Skeletal muscle tissue (tissue), 4 donors: ENCODE measurements around the gene MYL6B. TPM values are rescaled to one million over a fixed set of nuclear protein-coding genes. Genes with fewer than 3 reads are reported as not detected.
"Not testable (repeated sequence)": the region's sequence is repeated elsewhere in the genome, so short reads cannot be mapped to it uniquely, and the experiment has no call there.

ENCODE experiments used
- H3K27ac ChIP-seq: one replicate; pipeline ENCODE4 v1.7.0; 2013; ENCODE audit warnings: mild to moderate bottlenecking, low read depth, low read length, inconsistent platforms
- H3K27me3 ChIP-seq, 3 donors: one replicate each; pipeline ENCODE4 v1.7.0; 2013; ENCODE audit warnings: low read length in 3 of 3; ENCODE audit not compliant: control insufficient read depth in 3 of 3, insufficient read depth in 3 of 3
- H3K36me3 ChIP-seq, 3 donors: one replicate each; pipeline ENCODE4 v1.7.0; 2013; ENCODE audit warnings: low read length in 3 of 3; ENCODE audit not compliant: control insufficient read depth in 3 of 3, insufficient read depth in 3 of 3
- H3K4me1 ChIP-seq, 3 donors: one replicate each; pipeline ENCODE4 v1.7.0; 2013; ENCODE audit warnings: low read length in 3 of 3, mild to moderate bottlenecking in 3 of 3; ENCODE audit not compliant: control insufficient read depth in 3 of 3, insufficient read depth in 3 of 3
- H3K4me3 ChIP-seq, 3 donors: one replicate each; pipeline ENCODE4 v1.7.0; 2013; ENCODE audit warnings: low read length in 3 of 3
- H3K9ac ChIP-seq, 3 donors: one replicate each; pipeline ENCODE4 v1.7.0; 2013; ENCODE audit warnings: low read length in 3 of 3, mild to moderate bottlenecking in 3 of 3, moderate library complexity in 2 of 3, low read depth in 1 of 3
- H3K9me3 ChIP-seq, 3 donors: one replicate each; pipeline ENCODE4 v1.7.0; 2013; ENCODE audit warnings: low read length in 3 of 3; ENCODE audit not compliant: control insufficient read depth in 3 of 3
- total RNA-seq: library from RNA; depleted of rRNA; stranded (reverse); fragments of >200 nt; gene quantifications from one replicate; pipeline ENCODE4 v1.2.3, GENCODE V29; 2014
- donor health status: Osteomylitis.

The MYL6B gene
- total RNA-seq, 1 donor from 2014 or later = 451 TPM

DNA sequence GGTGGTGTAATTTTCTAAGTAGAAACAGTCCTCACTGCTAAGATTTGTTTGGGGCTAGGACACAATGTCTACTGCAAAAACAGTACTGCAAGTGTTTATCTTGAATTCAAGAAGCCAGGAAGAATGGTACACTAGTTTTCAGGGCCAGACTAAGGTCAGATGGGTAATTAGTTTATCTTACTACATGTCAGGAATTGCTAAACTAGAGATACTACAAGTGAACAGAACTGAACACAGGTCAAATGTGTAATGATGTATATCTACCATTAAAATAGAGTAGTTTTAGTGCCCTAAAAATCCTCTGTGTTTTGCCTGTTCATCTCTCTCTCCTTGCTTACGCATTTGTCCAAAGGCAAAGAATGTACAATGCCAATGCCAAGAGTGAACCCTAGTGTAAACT lies 38.3 kb upstream of the MYL6B start:
- H3K4me1 ChIP-seq = peaks cover 10 to 18% (median 16%) of the 10 kb centered on the region in 3 donors
- H3K9me3 ChIP-seq = no peaks in the 10 kb centered on the region
- H3K4me3 ChIP-seq = no peak overlapping the region
- no peaks in the 10 kb centered on the region for H3K27me3 ChIP-seq
- no peak overlapping the region for H3K27ac ChIP-seq
- no peak overlapping the region for H3K9ac ChIP-seq
- H3K36me3 ChIP-seq = peaks cover 28 to 49% (median 43%) of the 10 kb centered on the region in 3 donors

DNA sequence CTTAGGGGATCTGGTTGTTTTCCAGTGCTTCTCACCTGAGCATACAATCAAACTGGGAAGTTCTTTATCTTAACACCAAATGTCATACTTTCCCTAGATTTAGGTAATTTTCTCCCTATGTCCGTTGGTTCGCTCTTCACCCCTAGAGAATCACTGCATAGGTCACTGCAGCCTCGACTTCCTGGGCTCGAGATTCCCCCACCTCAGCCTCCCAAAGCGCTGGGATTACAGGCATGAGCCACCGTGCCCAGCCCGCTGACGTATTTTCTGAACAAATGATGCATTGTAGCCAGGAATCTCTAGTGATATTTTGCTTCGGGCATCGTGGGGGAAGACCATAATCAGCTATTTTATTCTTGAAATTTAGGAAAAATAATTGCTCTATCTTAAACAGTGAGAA lies 37.1 kb upstream of the MYL6B start:
- peaks cover 20 to 30% (median 29%) of the 10 kb centered on the region in 3 donors for H3K4me1 ChIP-seq
- peak overlapping the region; percentile 95 to 97 (median 97) for H3K9ac ChIP-seq
- H3K27me3 ChIP-seq = no peaks in the 10 kb centered on the region
- peak overlapping the region; percentile 89 to 94 (median 94) for H3K4me3 ChIP-seq
- peaks cover 18 to 36% (median 33%) of the 10 kb centered on the region in 3 donors for H3K36me3 ChIP-seq
- no peaks in the 10 kb centered on the region for H3K9me3 ChIP-seq
- H3K27ac ChIP-seq = peak overlapping the region; percentile 94

DNA sequence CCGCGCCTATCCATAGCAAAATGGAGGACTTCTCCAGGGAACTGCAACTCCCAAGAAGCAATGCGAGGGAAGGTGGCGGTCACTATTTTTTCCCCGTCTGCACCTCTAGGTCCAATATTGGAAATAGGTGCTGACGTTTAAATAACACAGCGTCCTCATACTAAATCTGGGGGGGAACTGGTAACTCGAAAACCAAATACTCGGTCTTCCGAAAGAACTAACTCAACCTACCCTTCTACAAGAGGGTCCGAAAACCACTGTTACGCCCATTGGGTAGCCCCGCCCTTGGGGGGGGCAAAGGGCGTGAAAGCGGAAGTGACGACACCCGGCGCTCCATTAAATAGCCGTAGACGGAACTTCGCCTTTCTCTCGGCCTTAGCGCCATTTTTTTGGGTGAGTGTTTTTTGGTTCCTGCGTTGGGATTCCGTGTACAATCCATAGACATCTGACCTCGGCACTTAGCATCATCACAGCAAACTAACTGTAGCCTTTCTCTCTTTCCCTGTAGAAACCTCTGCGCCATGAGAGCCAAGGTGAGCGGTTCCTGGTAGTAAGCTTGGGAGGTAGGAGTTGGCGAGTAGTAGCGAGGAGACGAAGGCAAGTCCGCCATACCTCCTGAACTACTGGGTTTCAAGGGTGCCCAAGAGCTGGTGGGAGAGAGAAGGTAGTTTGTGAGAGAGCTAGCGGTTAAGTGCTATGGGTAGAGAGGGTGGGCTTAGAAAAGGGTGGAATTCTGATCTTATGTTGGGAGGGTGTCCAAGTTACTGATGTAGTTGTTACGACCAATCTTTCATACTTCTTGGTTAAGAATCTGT lies 35.9 kb upstream of the MYL6B start, which contains the start of gene RPL41:
TSS of gene RPL41 (plus strand) at position 367 of the 815 bp plus-strand sequence.
- Histone ChIP-seq H3K4me1 (peaks cover 32 to 42% (median 40%) of the 10 kb centered on the region in 3 donors), H3K36me3 (peaks cover 14 to 34% (median 28%) of the 10 kb centered on the region in 3 donors), H3K9me3 (no peaks in the 10 kb centered on the region), H3K4me3 (peak within 1 kb of the TSS; percentile 89 to 94 (median 94)), H3K27me3 (no peaks in the 10 kb centered on the region), H3K9ac (peak within 1 kb of the TSS; percentile 95 to 97 (median 97)), H3K27ac (peak within 1 kb of the TSS; percentile 94)

DNA sequence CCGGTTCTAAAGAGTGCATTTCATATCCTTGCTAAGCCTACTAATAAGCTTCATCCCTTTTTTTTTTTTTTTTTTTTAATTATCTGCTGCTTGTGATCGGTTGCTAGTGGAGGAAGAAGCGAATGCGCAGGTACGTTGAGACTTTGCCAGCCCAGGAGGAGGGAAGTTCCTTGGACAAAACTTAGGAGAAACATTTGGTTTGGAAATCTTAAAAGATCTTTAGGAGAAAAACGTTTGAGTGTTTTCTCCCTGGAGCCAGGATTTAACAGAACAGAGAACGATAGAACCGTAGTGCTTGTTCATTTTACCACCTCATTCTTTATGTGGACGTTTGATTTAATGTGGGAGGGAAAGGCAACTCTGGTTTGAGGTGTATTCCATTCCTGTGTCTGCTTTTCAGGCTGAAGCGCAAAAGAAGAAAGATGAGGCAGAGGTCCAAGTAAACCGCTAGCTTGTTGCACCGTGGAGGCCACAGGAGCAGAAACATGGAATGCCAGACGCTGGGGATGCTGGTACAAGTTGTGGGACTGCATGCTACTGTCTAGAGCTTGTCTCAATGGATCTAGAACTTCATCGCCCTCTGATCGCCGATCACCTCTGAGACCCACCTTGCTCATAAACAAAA lies 35.2 kb upstream of the MYL6B start:
- H3K36me3 ChIP-seq = peaks cover 15 to 34% (median 29%) of the 10 kb centered on the region in 3 donors
- not testable (repeated sequence) for H3K9me3 ChIP-seq, H3K27me3 ChIP-seq
- peak overlapping the region; percentile 94 to 97 (median 94) for H3K4me3 ChIP-seq
- peak overlapping the region; percentile 95 to 97 (median 97) for H3K9ac ChIP-seq
- peaks cover 39 to 49% (median 47%) of the 10 kb centered on the region in 3 donors for H3K4me1 ChIP-seq
- H3K27ac ChIP-seq = peak overlapping the region; percentile 94

DNA sequence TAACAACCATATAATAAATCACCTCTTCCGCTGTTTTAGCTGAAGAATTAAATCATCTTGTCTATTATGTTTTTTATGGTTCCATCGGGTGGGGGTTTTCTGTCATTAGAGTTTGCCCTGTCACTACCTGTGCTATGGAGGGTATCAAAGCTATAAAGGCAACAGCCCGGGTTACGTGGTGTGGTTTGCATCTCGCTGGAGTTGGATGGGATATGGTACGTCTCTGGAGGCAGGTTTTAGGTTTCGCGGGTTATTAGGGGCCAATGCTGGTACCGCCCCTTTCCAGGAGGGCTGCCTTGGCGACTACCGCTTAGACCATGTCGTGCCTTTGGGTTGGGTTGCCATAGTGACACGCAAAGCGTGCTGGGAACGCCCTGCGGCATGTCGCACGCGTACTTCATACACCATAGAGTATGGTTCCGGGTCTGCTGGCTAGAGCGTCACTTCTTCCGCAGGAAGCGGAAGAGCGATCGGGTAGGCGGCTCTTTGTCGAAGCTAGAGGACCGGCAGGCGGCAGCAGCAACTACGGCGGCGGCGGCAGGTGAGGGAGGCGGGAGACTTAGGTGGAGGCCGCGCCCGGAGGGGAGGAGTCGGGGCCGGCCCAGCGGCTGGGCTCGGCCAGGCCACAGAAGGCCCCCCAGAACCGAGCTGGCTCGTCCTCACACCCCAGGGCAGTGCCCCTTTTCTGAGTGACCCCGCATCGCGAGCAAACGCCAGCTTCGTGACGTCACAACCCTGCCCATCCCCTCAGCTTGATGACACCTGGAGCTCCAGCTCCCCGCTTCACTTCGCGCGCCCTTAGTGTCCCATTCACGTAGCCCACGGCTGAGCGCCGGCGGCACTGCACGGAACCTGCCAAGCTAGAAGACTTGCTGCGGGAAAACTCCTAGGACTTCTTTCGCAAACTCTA lies 34.4 kb upstream of the MYL6B start, which contains the start of gene ZC3H10:
TSS of gene ZC3H10 (plus strand) at position 489 of the 910 bp plus-strand sequence. CDS start 2,297 bp downstream, outside the sequence.
- peaks cover 11 to 28% (median 21%) of the 10 kb centered on the region in 3 donors for H3K36me3 ChIP-seq
- H3K9ac ChIP-seq = peak within 1 kb of the TSS; percentile 95 to 97 (median 97)
- peak within 1 kb of the TSS; percentile 94 for H3K27ac ChIP-seq
- H3K27me3 ChIP-seq = no peaks in the 10 kb centered on the region
- no peaks in the 10 kb centered on the region for H3K9me3 ChIP-seq
- peaks cover 47 to 57% (median 56%) of the 10 kb centered on the region in 3 donors for H3K4me1 ChIP-seq
- H3K4me3 ChIP-seq = peak within 1 kb of the TSS; percentile 94 to 97 (median 96)

DNA sequence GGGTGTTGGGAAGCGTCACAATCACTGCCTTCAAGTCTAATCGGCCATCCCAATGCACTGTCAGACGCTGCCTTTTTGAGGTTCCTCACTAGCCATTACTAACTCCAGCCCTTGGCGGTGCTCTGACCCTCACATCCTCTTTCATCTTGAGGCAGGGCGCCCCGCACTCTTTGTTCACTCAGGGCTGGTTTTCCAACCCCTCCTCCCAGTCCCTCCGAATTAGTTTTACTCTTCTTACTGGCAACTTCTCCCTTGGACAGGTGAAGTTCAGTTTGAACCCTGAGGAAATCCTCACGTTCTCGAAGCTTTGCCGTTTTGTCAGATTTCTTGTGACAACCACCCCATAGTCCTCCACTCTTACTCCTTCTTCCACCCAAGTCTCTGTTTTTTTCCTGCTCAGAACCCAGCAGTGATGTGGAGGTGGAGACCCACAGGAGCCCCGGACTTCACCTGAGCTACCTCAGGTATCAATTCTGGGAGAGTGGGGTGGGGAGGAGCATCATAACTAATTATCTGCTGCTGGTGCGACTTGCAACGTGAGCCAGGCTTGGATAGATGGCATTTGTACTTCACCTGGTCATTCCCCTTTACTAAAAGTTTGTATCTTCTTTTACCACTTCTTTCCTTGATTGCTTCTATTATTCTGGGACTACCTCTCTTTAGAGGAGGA lies 33.6 kb upstream of the MYL6B start:
- Histone ChIP-seq H3K27me3 (no peaks in the 10 kb centered on the region), H3K27ac (peak overlapping the region; percentile 94), H3K36me3 (peaks cover 11 to 20% (median 15%) of the 10 kb centered on the region in 3 donors), H3K4me3 (peak overlapping the region; percentile 82 to 97 (median 96)), H3K9ac (peak overlapping the region; percentile 80 to 95 (median 94)), H3K4me1 (peaks cover 52 to 65% (median 63%) of the 10 kb centered on the region in 3 donors), H3K9me3 (no peaks in the 10 kb centered on the region)

DNA sequence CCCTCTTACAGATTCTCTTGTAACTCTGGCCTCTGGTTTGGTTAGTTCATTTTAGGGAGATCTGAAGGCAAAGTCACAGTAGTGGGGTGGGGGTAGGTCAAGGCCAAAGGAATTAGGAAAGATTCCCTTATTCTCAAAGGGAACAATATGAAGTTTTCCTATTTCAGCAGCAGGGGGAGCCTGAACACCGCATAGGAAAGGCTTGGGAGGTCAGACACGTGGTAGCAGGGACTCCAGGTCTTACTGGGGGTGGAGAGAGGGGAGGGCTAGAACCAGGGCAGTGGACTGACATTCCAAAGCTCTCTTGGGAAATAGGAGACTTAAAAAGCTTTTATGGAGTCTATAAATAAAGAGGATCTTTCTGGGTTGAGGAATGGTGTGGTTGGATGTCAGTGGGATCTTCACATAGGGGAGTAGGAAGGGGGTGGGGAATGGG lies 33.0 kb upstream of the MYL6B start:
- Histone ChIP-seq H3K4me1 (peaks cover 57 to 71% (median 68%) of the 10 kb centered on the region in 3 donors), H3K9ac (peak overlapping the region; percentile 80 to 95 (median 94)), H3K27ac (peak overlapping the region; percentile 94), H3K36me3 (peaks cover 11 to 15% (median 14%) of the 10 kb centered on the region in 3 donors), H3K4me3 (peak overlapping the region; percentile 82 to 97 (median 96)), H3K27me3 (no peaks in the 10 kb centered on the region), H3K9me3 (no peaks in the 10 kb centered on the region)

DNA sequence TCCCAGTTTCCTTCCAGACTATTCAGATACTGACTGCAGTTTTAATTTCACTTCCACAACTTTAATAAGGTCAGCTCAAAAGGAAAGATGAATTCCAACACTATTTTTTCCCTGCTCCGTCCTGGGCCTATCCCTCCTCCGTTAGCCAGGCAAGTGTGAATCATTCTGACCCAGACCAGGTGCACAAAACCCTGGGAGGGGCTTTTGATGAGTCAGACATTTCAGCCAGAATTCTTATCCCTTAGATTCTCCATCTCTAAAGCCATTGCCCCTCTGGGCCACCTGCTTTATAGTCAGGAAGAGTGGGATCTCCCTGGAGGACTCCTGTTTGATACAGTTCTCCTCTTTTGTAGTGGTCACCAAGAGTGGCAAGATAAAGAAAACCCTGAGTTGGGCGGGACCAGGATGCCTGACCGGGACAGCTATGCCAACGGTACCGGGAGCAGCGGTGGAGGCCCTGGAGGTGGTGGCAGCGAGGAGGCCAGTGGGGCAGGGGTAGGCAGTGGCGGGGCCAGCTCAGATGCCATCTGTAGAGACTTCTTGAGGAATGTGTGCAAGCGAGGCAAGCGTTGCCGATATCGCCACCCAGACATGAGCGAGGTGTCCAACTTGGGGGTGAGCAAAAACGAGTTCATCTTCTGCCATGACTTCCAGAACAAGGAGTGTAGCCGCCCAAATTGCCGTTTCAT lies 32.1 kb upstream of the MYL6B start:
- Histone ChIP-seq H3K4me3 (peak overlapping the region; percentile 25 to 56 (median 53)), H3K9me3 (no peaks in the 10 kb centered on the region), H3K27me3 (no peaks in the 10 kb centered on the region), H3K9ac (peak overlapping the region in 2 of 3 donors; percentile 75 to 95), H3K27ac (peak overlapping the region; percentile 94), H3K4me1 (peaks cover 63 to 77% (median 75%) of the 10 kb centered on the region in 3 donors), H3K36me3 (peaks cover 11 to 15% (median 14%) of the 10 kb centered on the region in 3 donors)
